Suprapubic skin (tissue), 4 donors: ENCODE data around the gene ZFR2. TPM values are rescaled to one million over a fixed set of nuclear protein-coding genes. Genes with fewer than 3 reads are reported as not detected.

Experiments used
- DNase-seq, 2 donors: peaks; one replicate each; pipeline ENCODE4 v3.0.0-alpha.2; 2019; ENCODE audit warnings: low spot score in 2 of 2
- H3K27ac ChIP-seq: fragments of 200-600 bp; sonication (generic); one replicate; pipeline ENCODE4 v1.5.1; 2019
- H3K27me3 ChIP-seq: fragments of 200-600 bp; sonication (generic); one replicate; pipeline ENCODE4 v1.5.1; 2019
- H3K36me3 ChIP-seq: fragments of 200-600 bp; sonication (generic); one replicate; pipeline ENCODE4 v1.5.1; 2019
- H3K4me1 ChIP-seq: fragments of 200-600 bp; sonication (generic); one replicate; pipeline ENCODE4 v1.5.1; 2019
- H3K4me3 ChIP-seq: fragments of 200-600 bp; sonication (generic); one replicate; pipeline ENCODE4 v1.5.1; 2019; ENCODE audit warnings: mild to moderate bottlenecking
- H3K9me3 ChIP-seq: fragments of 200-600 bp; sonication (generic); one replicate; pipeline ENCODE4 v1.5.1; 2019
- CTCF ChIP-seq, 2 donors: fragments of 200-600 bp in 1 of 2; fragments of 450-650 bp in 1 of 2; sonication (generic) in 1 of 2; IDR thresholded peaks; one replicate each; pipeline ENCODE4 v1.5.1; 2016 to 2019; ENCODE audit warnings: antibody characterized with exemption in 2 of 2, mild to moderate bottlenecking in 1 of 2, moderate library complexity in 1 of 2
- EP300 ChIP-seq: sonication (generic); formaldehyde crosslinking; IDR thresholded peaks from one replicate; pipeline ENCODE4 v1.6.1; 2017; ENCODE audit warnings: antibody characterized with exemption
- POLR2A ChIP-seq, 2 donors: fragments of 450-650 bp; IDR thresholded peaks; one replicate each; pipeline ENCODE4 v1.6.1; 2017; ENCODE audit warnings: antibody characterized with exemption in 2 of 2, mild to moderate bottlenecking in 2 of 2, moderate library complexity in 2 of 2
- POLR2AphosphoS5 ChIP-seq, 3 donors: sonication (generic); formaldehyde crosslinking; IDR thresholded peaks; one replicate each; pipeline ENCODE4 v1.6.1; 2017; ENCODE audit warnings: antibody characterized with exemption in 3 of 3
- WGBS: methylation state at CpG from one replicate; pipeline ENCODE4 v1.1.5; 2018; 5-methylcytosine and 5-hydroxymethylcytosine counted together
- total RNA-seq, 4 donors: library from RNA; depleted of rRNA; stranded (reverse); fragments of >200 nt; gene quantifications; one replicate each; pipeline ENCODE4 v1.1.0, GENCODE V29; 2016

The ZFR2 gene
- total RNA-seq, 4 donors from 2014 or later = 2.5 to 4.8 TPM; not detected in 2

- Histone ChIP-seq H3K4me3 (no peak overlapping the region), H3K9me3 (no peaks in the 10 kb centered on the region), H3K36me3 (no peaks in the 10 kb centered on the region), H3K4me1 (peaks cover 5% of the 10 kb centered on the region), H3K27ac (no peak overlapping the region), H3K27me3 (peaks cover 18% of the 10 kb centered on the region)
- no peak for DNase-seq
- no peak for TF ChIP-seq CTCF (IDR thresholded peaks at IDR 0.05)
- TF ChIP-seq EP300 = no peak
- TF ChIP-seq POLR2AphosphoS5 (IDR thresholded peaks at IDR 0.05) = no peak
- no peak for TF ChIP-seq POLR2A (IDR thresholded peaks at IDR 0.05)
- 62% methylated on average over 23 of the region's 33 CpGs for WGBS
These were observed 60.3 kb downstream of the ZFR2 start for GRCh38 chr19:3808420-3809143.

GRCh38 chr19:3807574-3808354 lies 61.1 kb downstream of the ZFR2 start:
- H3K36me3 ChIP-seq = no peaks in the 10 kb centered on the region
- TF ChIP-seq CTCF (IDR thresholded peaks at IDR 0.05) (no peak), POLR2A (IDR thresholded peaks at IDR 0.05) (no peak), EP300 (no peak), POLR2AphosphoS5 (IDR thresholded peaks at IDR 0.05) (no peak)
- H3K4me1 ChIP-seq = peaks cover 5% of the 10 kb centered on the region
- H3K27me3 ChIP-seq = peaks cover 25% of the 10 kb centered on the region
- H3K4me3 ChIP-seq = no peak overlapping the region
- no peaks in the 10 kb centered on the region for H3K9me3 ChIP-seq
- H3K27ac ChIP-seq = no peak overlapping the region
- WGBS = 94% methylated on average over 23 of the region's 35 CpGs
- no peak for DNase-seq

DNA sequence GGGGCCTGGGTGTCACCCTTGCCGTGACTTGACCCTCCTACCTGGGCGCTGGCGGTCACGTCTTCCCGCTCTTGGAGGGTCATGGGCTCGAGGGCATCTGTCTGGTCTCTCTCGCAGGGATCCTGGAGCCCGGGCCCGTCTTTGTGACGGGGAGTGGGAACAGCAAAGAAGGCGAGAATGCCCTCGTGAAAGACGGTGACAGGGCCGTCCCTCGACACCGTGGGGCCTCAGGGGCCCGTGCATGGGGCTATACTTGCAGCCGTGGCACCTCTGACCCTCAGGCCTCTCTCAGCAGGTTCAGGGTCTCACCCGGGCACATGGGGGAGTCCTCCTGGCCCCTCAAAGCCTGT lies 61.7 kb downstream of the ZFR2 start:
- Histone ChIP-seq H3K27ac (no peak overlapping the region), H3K9me3 (no peaks in the 10 kb centered on the region), H3K27me3 (peaks cover 28% of the 10 kb centered on the region), H3K36me3 (no peaks in the 10 kb centered on the region), H3K4me3 (no peak overlapping the region), H3K4me1 (peaks cover 5% of the 10 kb centered on the region)
- no peak for DNase-seq
- WGBS = 88% methylated on average over 11 of the region's 19 CpGs
- TF ChIP-seq POLR2AphosphoS5 (IDR thresholded peaks at IDR 0.05) (no peak), CTCF (IDR thresholded peaks at IDR 0.05) (no peak), POLR2A (IDR thresholded peaks at IDR 0.05) (no peak), EP300 (no peak)

GRCh38 chr19:3805859-3806258 lies 63.0 kb downstream of the ZFR2 start:
- no peak overlapping the region for H3K27ac ChIP-seq
- DNase-seq = no peak
- peaks cover 16% of the 10 kb centered on the region for H3K4me1 ChIP-seq
- no peaks in the 10 kb centered on the region for H3K36me3 ChIP-seq
- no peak overlapping the region for H3K4me3 ChIP-seq
- H3K9me3 ChIP-seq = no peaks in the 10 kb centered on the region
- peaks cover 37% of the 10 kb centered on the region for H3K27me3 ChIP-seq
- 92% methylated on average over 20 of the region's 29 CpGs for WGBS
- no peak for TF ChIP-seq POLR2AphosphoS5 (IDR thresholded peaks at IDR 0.05)
- TF ChIP-seq EP300 = no peak
- no peak for TF ChIP-seq POLR2A (IDR thresholded peaks at IDR 0.05)
- TF ChIP-seq CTCF (IDR thresholded peaks at IDR 0.05) = no peak

GRCh38 chr19:3804429-3804828 lies 64.4 kb downstream of the ZFR2 start:
- Histone ChIP-seq H3K4me1 (peaks cover 19% of the 10 kb centered on the region), H3K4me3 (no peak overlapping the region), H3K9me3 (no peaks in the 10 kb centered on the region), H3K36me3 (no peaks in the 10 kb centered on the region), H3K27ac (no peak overlapping the region), H3K27me3 (peaks cover 45% of the 10 kb centered on the region)
- 64% methylated on average over 5 of the region's 13 CpGs for whole genome bisulfite sequencing
- no peak for DNase-seq
- TF ChIP-seq POLR2A (IDR thresholded peaks at IDR 0.05) = no peak
- TF ChIP-seq POLR2AphosphoS5 (IDR thresholded peaks at IDR 0.05) = no peak
- no peak for TF ChIP-seq EP300
- no peak for TF ChIP-seq CTCF (IDR thresholded peaks at IDR 0.05)
